ENCODE results near the gene DGKA. TPM values are rescaled to one million over a fixed set of nuclear protein-coding genes. Genes with fewer than 3 reads are reported as not detected.
"Not testable (repeated sequence)": the region's sequence is repeated elsewhere in the genome, so short reads cannot be mapped to it uniquely, and the experiment has no call there.

Gene DGKA
- total RNA-seq, 2 experiments from 2014 or later, result 783 to 790 TPM

DNA sequence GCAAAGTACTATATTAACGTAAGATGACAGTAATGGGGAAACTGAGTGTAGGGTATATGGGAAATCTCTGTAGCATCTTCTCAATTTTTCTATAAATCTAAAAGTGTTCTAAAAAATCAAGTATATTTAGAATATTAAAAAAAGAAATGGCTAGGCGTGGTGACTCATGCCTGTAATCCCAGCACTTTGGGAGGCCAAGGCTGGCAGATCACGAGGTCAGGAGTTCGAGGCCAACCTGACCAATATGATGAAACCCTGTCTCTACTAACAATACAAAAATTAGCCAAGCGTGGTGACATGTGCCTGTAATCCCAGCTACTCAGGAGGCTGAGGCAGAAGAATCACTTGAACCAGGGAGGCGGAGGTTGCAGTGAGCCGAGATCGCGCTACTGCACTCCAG is 7.3 kb upstream of the DGKA start:
- not testable (repeated sequence) for H3K4me3 Mint-ChIP-seq; H3K27ac Mint-ChIP-seq; ATAC-seq (ENCODE audit: low read depth); DNase-seq; H3K27me3 Mint-ChIP-seq; H3K9me3 Mint-ChIP-seq
- POLR2A ChIA-PET, result interaction anchor here (7.4 kb wide), 1 partner anchor 16 kb away, joined by 76 read pairs; no protein-coding TSS in a partner anchor
- Mint-ChIP-seq H3K36me3 (peaks cover 26% of the 10 kb centered on the region), H3K4me1 (peaks cover 43% of the 10 kb centered on the region)

DNA sequence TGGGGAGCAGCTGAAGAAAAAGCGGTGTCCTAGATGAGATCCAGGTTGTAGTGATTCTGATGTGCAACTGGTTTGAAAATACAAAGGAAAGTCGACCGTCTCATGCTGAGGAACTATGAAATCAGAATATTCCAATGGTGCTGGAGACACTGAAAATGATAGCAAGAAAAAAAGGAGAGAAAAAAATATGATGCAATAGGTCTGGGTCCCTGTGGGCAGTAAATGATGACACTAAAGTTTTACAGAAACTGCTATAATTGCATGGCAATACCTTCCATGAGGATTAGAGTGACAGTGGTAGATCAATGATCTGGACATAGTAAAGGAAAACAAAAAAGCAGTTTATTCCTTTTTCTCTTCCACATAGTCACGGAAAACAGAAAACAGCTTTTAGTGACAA is 5.6 kb upstream of the DGKA start:
- H3K9me3 Mint-ChIP-seq, result no peaks in the 10 kb centered on the region
- no peak for ATAC-seq (ENCODE audit: low read depth)
- POLR2A ChIA-PET, result interaction anchor here (1.3 to 7.4 kb wide), 9 partner anchors 8 to 107 kb away, joined by 3 to 77 read pairs (median 25); partner anchors contain the start of genes DNAJC14, ORMDL2, RAB5B and SARNP
- H3K36me3 Mint-ChIP-seq, result peaks cover 25% of the 10 kb centered on the region
- H3K27me3 Mint-ChIP-seq, result no peaks in the 10 kb centered on the region
- DNase-seq, result no peak
- H3K4me1 Mint-ChIP-seq, result peaks cover 50% of the 10 kb centered on the region
- H3K4me3 Mint-ChIP-seq, result peak overlapping the region; percentile 98
- peak overlapping the region; percentile 98 for H3K27ac Mint-ChIP-seq

DNA sequence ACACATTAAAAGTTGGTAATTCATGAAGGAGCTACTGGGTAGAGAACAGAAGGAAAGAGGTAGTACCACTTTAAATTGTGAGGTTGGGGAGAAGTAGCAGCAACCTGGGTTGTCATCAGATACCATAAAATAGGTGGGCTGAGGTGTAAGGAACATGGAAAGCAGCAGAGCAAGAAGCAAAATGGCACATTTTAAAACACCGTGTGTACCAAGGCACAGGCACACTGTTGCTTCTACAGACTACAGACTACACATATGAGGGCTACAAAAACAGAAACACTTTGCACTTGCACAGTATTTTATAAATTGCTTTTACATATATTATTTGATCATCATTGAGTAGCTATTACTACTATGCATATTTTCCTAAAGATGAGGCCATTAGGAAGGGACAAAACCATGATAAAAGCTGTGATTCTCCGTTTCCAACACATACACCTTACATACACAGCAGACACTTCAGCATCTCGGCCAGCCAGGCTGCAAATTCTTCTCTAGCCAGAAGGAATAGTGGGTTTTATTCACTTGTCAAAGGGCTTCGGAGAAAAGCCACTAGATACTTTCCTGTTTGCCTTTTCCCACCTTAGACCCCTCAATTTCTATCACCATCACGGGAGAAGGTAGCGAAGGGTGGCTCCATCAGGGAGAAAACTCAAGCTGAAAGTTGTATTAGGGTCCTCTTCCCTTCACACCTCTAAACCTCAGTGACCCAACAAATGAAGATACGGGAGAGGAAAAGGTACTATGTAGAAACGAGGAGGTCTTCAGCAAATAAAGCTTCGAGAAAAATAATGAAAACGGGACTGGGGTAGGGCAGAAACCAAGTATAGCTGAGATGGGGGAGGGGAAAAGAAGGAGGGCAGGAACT is 4.9 kb upstream of the DGKA start:
- Mint-ChIP-seq H3K4me3 (peak overlapping the region; percentile 98), H3K9me3 (no peaks in the 10 kb centered on the region), H3K36me3 (peaks cover 27% of the 10 kb centered on the region), H3K4me1 (peaks cover 50% of the 10 kb centered on the region), H3K27ac (peak overlapping the region; percentile 98), H3K27me3 (no peaks in the 10 kb centered on the region)
- DNase-seq, result no peak
- POLR2A ChIA-PET, result interaction anchor here (0.6 to 7.4 kb wide), 16 partner anchors 9 to 196 kb away, joined by 3 to 77 read pairs (median 11); partner anchors contain the start of genes DNAJC14, ORMDL2, RAB5B and SARNP
- no peak for ATAC-seq (ENCODE audit: low read depth)

DNA sequence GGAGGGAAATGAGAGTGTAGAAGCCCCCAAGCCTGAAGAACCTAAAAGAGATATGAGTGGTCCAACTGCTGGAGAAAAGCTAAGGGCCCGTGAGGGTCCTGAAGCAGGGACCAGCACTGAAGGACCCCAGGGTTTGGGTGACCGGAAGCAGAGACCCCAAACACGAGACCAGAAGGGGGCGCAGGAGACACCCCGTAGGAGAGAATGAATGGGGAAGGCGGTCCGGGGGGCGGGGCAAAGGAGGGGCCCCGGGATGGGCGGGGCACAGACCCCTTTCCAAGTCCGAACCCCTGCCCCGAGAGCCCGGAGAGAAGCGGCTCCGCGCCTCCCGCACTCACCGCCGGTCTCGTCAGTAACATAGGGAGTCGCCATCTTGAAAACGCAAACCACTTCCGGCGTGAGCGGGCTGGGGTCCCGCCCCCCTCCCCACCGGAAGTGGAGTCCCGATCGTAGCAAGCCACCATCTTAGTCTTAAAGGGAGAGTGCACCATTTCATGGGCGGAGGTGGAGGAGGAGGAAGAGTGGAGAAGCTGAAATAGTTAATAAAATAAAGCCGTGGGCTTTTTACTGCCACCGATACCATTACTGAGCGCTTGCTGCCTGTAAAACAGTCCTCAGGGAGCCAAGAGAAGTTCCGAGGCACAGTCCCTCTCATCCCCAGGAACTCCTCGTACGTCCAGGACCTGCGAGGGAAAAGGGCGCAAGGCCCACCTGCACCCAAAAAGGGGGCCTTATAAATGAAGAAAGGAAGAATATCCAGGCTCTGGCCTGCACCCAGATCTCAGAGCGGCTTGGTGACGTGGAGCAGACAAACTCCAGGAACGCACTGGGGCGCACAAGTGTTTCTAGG is 4.0 kb upstream of the DGKA start:
- Mint-ChIP-seq H3K27ac (peak overlapping the region; percentile 98), H3K27me3 (no peaks in the 10 kb centered on the region), H3K36me3 (peaks cover 32% of the 10 kb centered on the region), H3K9me3 (no peaks in the 10 kb centered on the region), H3K4me1 (peaks cover 44% of the 10 kb centered on the region), H3K4me3 (peak overlapping the region; percentile 98)
- peak; percentile 93 for DNase-seq
- peak; percentile 35 for ATAC-seq (ENCODE audit: low read depth)
- POLR2A ChIA-PET, result interaction anchor here (0.6 to 7.4 kb wide), 22 partner anchors 8 to 1829 kb away, joined by 3 to 77 read pairs (median 7); partner anchors contain the start of genes DNAJC14, MYL6B, ORMDL2 and PA2G4

DNA sequence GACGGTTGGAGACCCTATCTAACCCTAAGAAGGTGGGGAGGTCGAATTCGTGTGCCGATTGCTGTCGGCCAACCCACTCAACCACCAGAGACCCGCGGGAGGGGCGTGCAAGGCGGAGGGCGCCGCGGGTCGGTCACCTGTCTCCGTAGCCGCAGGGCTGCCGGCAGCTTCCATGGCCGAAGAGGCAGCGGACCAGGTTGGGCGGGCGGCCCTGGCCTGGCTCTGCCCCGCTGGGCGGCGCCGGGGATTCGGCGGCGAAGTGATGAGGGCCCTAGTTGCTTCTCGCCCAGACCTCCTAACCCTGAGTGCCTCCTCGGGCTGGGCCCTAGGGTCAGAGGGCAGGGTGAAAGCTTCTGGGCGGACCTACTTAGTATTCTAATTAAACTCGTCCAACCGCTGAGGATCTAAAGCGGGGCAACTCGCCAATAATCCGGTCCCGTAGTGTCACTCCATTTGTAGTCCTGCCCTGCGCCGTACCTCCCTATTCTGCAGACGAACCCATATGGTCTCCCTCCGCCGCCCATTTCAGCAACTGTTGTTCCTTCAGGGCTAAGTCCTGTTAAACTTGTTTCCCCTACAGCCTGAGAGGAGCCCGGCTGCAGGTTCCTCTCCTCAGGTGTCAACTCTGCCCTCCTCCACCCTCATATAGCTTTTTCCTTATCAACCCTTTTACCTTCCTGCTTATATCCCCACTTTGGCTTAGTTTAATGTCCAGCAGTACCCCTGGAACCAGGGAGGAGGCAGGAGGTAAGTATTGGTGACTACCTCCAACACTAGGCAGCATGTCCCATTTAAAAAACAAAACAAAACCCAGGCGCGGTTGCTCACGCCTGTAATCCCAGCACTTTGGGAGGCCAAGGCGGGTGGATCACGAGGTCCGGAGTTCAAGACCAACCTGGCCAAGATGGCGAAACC is 3.1 kb upstream of the DGKA start, which contains the start of gene PYM1:
TSS of gene PYM1 (minus strand) at position 307 of the 915 bp plus-strand sequence. CDS start at position 174, 133 bp downstream.
- Mint-ChIP-seq H3K4me1 (peaks cover 37% of the 10 kb centered on the region), H3K4me3 (peak within 1 kb of the TSS; percentile 98), H3K27me3 (no peaks in the 10 kb centered on the region), H3K9me3 (no peaks in the 10 kb centered on the region), H3K27ac (peak within 1 kb of the TSS; percentile 98), H3K36me3 (peaks cover 33% of the 10 kb centered on the region)
- DNase-seq (peak; percentile 81), ATAC-seq (ENCODE audit: low read depth) (peak; percentile 40)
- POLR2A ChIA-PET, result interaction anchor here (0.6 to 7.4 kb wide), 22 partner anchors 8 to 1829 kb away, joined by 3 to 77 read pairs (median 7); partner anchors contain the start of genes DNAJC14, GDF11, MYL6B and ORMDL2

DNA sequence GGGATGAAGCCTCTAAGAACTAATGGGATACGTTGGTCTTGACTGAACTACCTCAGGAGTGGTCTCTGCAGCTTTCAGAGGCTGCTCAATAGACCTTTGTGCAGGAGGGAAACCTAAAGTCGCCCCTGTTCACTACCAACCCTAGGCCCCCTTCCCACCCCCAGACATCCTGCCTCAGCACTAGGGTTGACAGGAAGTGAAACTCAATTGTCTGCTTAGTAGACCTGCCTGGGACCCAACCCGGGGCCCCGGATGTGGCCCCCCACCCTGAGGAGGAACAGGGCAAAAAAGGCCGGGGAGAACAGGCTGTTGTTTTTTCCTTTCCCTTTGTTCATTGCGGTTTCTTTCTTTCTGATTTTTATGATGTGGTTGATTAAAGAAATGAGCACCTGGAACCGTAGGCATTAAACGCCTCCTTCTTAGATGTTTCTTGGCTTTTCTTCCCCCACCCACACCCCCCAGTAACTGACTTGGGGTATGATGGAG is 1.6 kb upstream of the DGKA start:
- no peaks in the 10 kb centered on the region for H3K27me3 Mint-ChIP-seq
- H3K36me3 Mint-ChIP-seq, result peaks cover 37% of the 10 kb centered on the region
- DNase-seq, result peak; percentile 85
- H3K9me3 Mint-ChIP-seq, result no peaks in the 10 kb centered on the region
- peak overlapping the region; percentile 98 for H3K4me3 Mint-ChIP-seq
- peak overlapping the region; percentile 98 for H3K27ac Mint-ChIP-seq
- POLR2A ChIA-PET, result interaction anchor here (0.8 to 7.4 kb wide), 9 partner anchors 10 to 431 kb away, joined by 3 to 77 read pairs (median 9); partner anchors contain the start of genes DNAJC14, ORMDL2, PA2G4 and RAB5B
- ATAC-seq (ENCODE audit: low read depth), result peak; percentile 49
- H3K4me1 Mint-ChIP-seq, result peaks cover 39% of the 10 kb centered on the region

DNA sequence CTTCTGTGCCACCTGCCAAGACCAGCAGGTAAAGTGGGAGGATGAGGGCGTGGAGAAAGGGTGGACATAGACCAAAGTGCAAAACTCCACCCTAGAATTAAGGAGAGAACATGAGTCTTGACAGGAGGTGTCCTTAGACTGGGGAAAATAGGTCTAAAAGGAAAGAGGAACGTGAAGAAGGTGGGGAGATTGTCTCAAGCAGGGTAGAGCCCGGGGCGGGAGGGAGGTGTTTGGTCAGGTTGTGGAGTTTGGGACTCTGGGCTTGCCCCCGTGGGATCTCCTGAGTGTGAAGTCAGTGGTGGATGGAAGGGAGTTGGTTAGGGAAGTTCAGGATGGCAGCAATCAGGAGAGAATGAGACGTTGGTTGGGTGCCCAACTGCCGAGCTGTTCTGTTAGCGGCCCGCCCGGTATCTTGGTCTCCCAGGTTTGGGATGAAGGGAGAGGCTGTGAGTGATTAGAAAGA is 386 bp downstream of the DGKA start:
- POLR2A ChIA-PET, result interaction anchor here (0.9 to 5.7 kb wide), 6 partner anchors 9 to 173 kb away, joined by 3 to 43 read pairs (median 16); partner anchors contain the start of genes DNAJC14, ORMDL2, PA2G4 and RAB5B
- Mint-ChIP-seq H3K27me3 (no peaks in the 10 kb centered on the region), H3K27ac (peak overlapping the region; percentile 98), H3K4me3 (peak overlapping the region; percentile 98), H3K36me3 (peaks cover 47% of the 10 kb centered on the region), H3K9me3 (no peaks in the 10 kb centered on the region), H3K4me1 (peaks cover 39% of the 10 kb centered on the region)
- DNase-seq (no peak), ATAC-seq (ENCODE audit: low read depth) (no peak)

DNA sequence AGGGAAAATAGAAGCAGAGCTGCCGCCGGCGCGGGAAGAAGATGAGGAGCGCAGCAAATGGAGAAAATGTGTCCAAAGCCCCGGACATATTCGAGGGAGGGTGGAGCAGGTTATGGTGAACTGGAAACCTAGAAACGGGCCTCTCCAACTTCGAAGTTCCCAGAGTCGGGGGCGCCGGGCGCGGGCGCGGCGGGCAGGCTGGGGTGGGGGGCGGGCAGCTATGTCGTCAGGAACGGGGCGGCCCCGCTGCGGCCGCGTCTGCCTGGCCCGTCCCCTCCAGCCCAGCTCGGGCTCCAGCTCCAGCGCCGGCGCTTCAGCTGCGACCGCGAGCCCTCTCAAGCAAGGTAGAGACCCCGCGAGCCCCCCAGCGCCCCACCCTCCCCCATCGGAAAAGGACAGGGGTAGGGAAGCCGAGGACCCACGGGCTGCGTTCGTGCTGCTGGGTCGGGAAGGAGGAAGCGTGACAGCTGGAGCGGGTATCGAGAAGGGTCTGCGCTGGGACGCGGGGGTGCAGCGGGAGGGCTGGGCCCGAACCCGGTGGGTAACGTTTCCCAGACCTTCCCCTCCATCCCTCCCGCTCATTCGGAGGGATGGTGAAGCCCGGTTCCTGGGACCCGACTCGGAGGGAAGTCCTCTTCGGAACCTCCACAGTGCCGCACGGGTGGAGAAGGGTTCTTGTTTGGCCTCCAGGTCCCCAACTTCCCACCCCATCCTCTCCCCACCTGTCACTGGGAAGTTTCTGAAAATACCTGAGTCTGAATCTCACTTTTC is 1.0 kb downstream of the DGKA start:
- H3K9me3 Mint-ChIP-seq, result no peaks in the 10 kb centered on the region
- H3K36me3 Mint-ChIP-seq, result peaks cover 49% of the 10 kb centered on the region
- H3K4me3 Mint-ChIP-seq, result peak overlapping the region; percentile 98
- peak overlapping the region; percentile 98 for H3K27ac Mint-ChIP-seq
- ATAC-seq (ENCODE audit: low read depth), result no peak
- H3K27me3 Mint-ChIP-seq, result no peaks in the 10 kb centered on the region
- peaks cover 44% of the 10 kb centered on the region for H3K4me1 Mint-ChIP-seq
- DNase-seq, result peak; percentile 61
- POLR2A ChIA-PET, result interaction anchor here (0.9 to 5.5 kb wide), 6 partner anchors 8 to 172 kb away, joined by 3 to 38 read pairs (median 10); partner anchors contain the start of genes DNAJC14, ORMDL2, PA2G4 and SARNP

DNA sequence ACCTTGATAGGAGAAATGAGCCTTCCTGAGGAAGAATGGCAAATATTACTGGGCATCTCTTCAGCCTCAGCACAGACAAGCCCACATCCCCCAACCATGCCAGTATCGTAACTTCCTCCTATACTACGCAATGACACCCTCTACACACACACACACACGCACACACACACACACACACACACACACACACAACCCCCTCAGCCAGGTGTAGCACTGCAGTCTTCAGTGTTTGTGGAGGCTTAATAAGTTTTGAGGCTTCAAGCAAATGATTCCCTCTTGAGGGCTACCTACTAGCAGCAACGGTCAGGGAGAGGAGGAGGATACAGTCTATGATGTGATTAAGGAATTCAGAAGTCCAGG is 1.6 kb downstream of the DGKA start:
- peaks cover 49% of the 10 kb centered on the region for H3K4me1 Mint-ChIP-seq
- POLR2A ChIA-PET, result interaction anchor here (1.1 to 5.5 kb wide), 9 partner anchors 12 to 115 kb away, joined by 4 to 38 read pairs (median 9); partner anchors contain the start of genes DNAJC14, ORMDL2, RAB5B and SARNP
- DNase-seq (no peak), ATAC-seq (ENCODE audit: low read depth) (no peak)
- H3K4me3 Mint-ChIP-seq, result peak overlapping the region; percentile 98
- H3K27me3 Mint-ChIP-seq, result no peaks in the 10 kb centered on the region
- no peaks in the 10 kb centered on the region for H3K9me3 Mint-ChIP-seq
- H3K36me3 Mint-ChIP-seq, result peaks cover 51% of the 10 kb centered on the region
- peak overlapping the region; percentile 98 for H3K27ac Mint-ChIP-seq

DNA sequence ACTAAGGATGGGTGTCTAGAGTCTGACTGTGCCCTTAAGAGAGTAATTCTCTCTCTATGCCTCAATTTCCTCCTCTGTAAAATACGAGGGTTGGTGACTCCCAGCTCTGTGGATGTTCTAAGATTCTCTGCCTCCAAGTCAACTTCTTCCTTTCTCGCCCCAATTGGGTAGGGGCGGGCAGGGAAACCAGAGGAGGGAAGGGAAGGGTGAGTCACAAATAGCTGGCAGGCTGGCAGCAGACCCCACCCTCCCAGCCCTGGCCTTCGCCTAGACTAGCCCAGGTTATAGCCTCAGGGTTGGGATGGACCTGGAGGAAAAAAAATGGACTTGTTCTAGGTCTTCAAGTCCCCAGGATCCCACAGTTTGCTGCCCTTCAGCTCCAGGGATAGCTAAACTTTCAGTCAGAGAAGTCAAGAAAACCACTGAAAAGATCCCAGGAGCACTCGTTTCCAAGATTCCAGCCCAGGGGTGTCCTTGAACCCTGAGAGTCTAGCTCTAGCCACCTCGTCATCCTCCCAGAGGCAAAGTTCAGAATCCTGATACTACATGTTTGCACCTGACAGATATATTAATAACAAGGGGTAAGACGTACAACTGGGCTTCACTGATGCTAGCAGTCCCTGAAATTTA is 2.3 kb downstream of the DGKA start:
- ATAC-seq (ENCODE audit: low read depth) (no peak), DNase-seq (no peak)
- Mint-ChIP-seq H3K4me3 (peak overlapping the region; percentile 98), H3K27ac (peak overlapping the region; percentile 98), H3K36me3 (peaks cover 53% of the 10 kb centered on the region), H3K4me1 (peaks cover 56% of the 10 kb centered on the region), H3K27me3 (no peaks in the 10 kb centered on the region), H3K9me3 (no peaks in the 10 kb centered on the region)
- POLR2A ChIA-PET, result interaction anchor here (0.5 to 5.5 kb wide), 13 partner anchors 11 to 115 kb away, joined by 3 to 38 read pairs (median 5); partner anchors contain the start of genes DNAJC14, ORMDL2, RAB5B and SARNP
